CD14-positive monocyte (primary cell): Measurements from ENCODE around the gene RTRAF. TPM values are rescaled to one million over a fixed set of nuclear protein-coding genes. Genes with fewer than 3 reads are reported as not detected.

ENCODE experiments used
- DNase-seq, 3 donors: peaks; one replicate each; pipeline ENCODE4 v3.0.0-alpha.2; 2011 to 2022
- H2AFZ ChIP-seq: 2 replicates; pipeline ENCODE4 v1.6.0; 2012; ENCODE audit warnings: mild to moderate bottlenecking, low read depth, low read length, inconsistent platforms; ENCODE audit not compliant: insufficient read depth, poor library complexity, severe bottlenecking
- H3K27ac ChIP-seq, 2 donors: 1 replicate in 1 of 2; 2 replicates in 1 of 2; pipeline ENCODE4 v1.5.1; 2012 to 2013; ENCODE audit warnings: low read length in 2 of 2, control low read depth in 1 of 2, inconsistent platforms in 1 of 2, low read depth in 1 of 2, mild to moderate bottlenecking in 1 of 2
- H3K27me3 ChIP-seq, 2 donors: one replicate each; pipeline versions ENCODE4 v1.6.0 to v1.6.1; 2011 to 2013; ENCODE audit warnings: low read length in 2 of 2; ENCODE audit not compliant: control insufficient read depth in 2 of 2, insufficient read depth in 2 of 2
- H3K36me3 ChIP-seq, 2 donors: replicated peaks in 1 of 2; 1 replicate in 1 of 2; 2 replicates in 1 of 2; pipeline versions ENCODE4 v1.5.1 to v1.6.1; 2012 to 2013; ENCODE audit warnings: low read length in 2 of 2, control low read depth in 1 of 2, inconsistent platforms in 1 of 2, mild to moderate bottlenecking in 1 of 2; ENCODE audit not compliant: insufficient read depth in 2 of 2, control insufficient read depth in 1 of 2
- H3K4me1 ChIP-seq, 2 donors: 1 replicate in 1 of 2; 2 replicates in 1 of 2; pipeline versions ENCODE4 v1.5.1 to v1.6.1; 2012 to 2013; ENCODE audit warnings: low read length in 2 of 2, control low read depth in 1 of 2, inconsistent platforms in 1 of 2, mild to moderate bottlenecking in 1 of 2, moderate library complexity in 1 of 2; ENCODE audit not compliant: insufficient read depth in 2 of 2, control insufficient read depth in 1 of 2
- H3K4me2 ChIP-seq: replicated peaks from 2 replicates; pipeline ENCODE3; 2012; ENCODE audit warnings: low read length, moderate library complexity, mild to moderate bottlenecking; ENCODE audit not compliant: poor library complexity, severe bottlenecking; ENCODE audit errors: extremely low read depth
- H3K4me3 ChIP-seq, 3 experiments: fragments of 200-600 bp in 1 of 3; sonication (generic) in 1 of 3; replicated peaks in 1 of 3; 1 replicate in 2 of 3; 2 replicates in 1 of 3; pipeline ENCODE4 v1.5.1; 2011 to 2013; ENCODE audit warnings: low read length in 3 of 3, mild to moderate bottlenecking in 3 of 3, control low read depth in 2 of 3, low read depth in 2 of 3, inconsistent platforms in 1 of 3, moderate library complexity in 1 of 3
- H3K79me2 ChIP-seq: 2 replicates; pipeline ENCODE4 v1.6.0; 2012; ENCODE audit warnings: mild to moderate bottlenecking, control low read depth, inconsistent platforms, low read length, moderate library complexity; ENCODE audit not compliant: insufficient read depth
- H3K9ac ChIP-seq: 2 replicates; pipeline ENCODE4 v1.6.0; 2017; ENCODE audit warnings: low read length, mild to moderate bottlenecking; ENCODE audit not compliant: insufficient read depth, poor library complexity, severe bottlenecking
- H3K9me3 ChIP-seq, 2 donors: replicated peaks in 1 of 2; 1 replicate in 1 of 2; 2 replicates in 1 of 2; pipeline versions ENCODE4 v1.5.1 to v1.6.1; 2012 to 2013; ENCODE audit warnings: low read length in 2 of 2, control low read depth in 1 of 2; ENCODE audit not compliant: control insufficient read depth in 1 of 2, insufficient read depth in 1 of 2
- H4K20me1 ChIP-seq: 2 replicates; pipeline ENCODE4 v1.6.0; 2012; ENCODE audit warnings: mild to moderate bottlenecking, low read length, control low read depth, moderate library complexity; ENCODE audit not compliant: insufficient read depth
- H3K27ac Mint-ChIP-seq, 7 donors: one replicate each; pipeline ENCODE4 v1.8.0; 2020; ENCODE audit warnings: mild to moderate bottlenecking in 7 of 7, mixed read lengths in 7 of 7, moderate library complexity in 6 of 7, inconsistent platforms in 2 of 7
- H3K27me3 Mint-ChIP-seq, 3 donors: one replicate each; pipeline ENCODE4 v1.8.0; 2021 to 2022; ENCODE audit warnings: low read depth in 3 of 3, mild to moderate bottlenecking in 3 of 3, mixed read lengths in 3 of 3, moderate library complexity in 3 of 3, inconsistent platforms in 1 of 3
- H3K36me3 Mint-ChIP-seq, 2 donors: one replicate each; pipeline ENCODE4 v1.8.0; 2020; ENCODE audit warnings: mixed read lengths in 2 of 2, inconsistent platforms in 1 of 2, mild to moderate bottlenecking in 1 of 2
- H3K4me1 Mint-ChIP-seq: one replicate; pipeline ENCODE4 v1.8.0; 2020; ENCODE audit warnings: mild to moderate bottlenecking, mixed read lengths
- H3K4me3 Mint-ChIP-seq, 2 donors: one replicate each; pipeline ENCODE4 v1.8.0; 2020; ENCODE audit warnings: mild to moderate bottlenecking in 2 of 2, mixed read lengths in 2 of 2, moderate library complexity in 1 of 2
- H3K9me3 Mint-ChIP-seq, 7 donors: one replicate each; pipeline ENCODE4 v1.8.0; 2020 to 2022; ENCODE audit warnings: mixed read lengths in 7 of 7, mild to moderate bottlenecking in 6 of 7, moderate library complexity in 6 of 7, inconsistent platforms in 2 of 7
- CTCF ChIP-seq: fragments of 200-600 bp; IDR thresholded peaks from one replicate; pipeline ENCODE4 v1.8.0; 2022; ENCODE audit warnings: antibody characterized with exemption, mild to moderate bottlenecking
- WGBS: methylation state at CpG from one replicate; pipeline ENCODE4 v1.1.5; 2013; ENCODE audit warnings: missing lambda C conversion rate; ENCODE audit not compliant: insufficient coverage; 5-methylcytosine and 5-hydroxymethylcytosine counted together
- intact Hi-C, 2 donors: fragments of 100-400 bp; cut with micrococcal nuclease; formaldehyde crosslinking; loops; one replicate each; pipeline versions ENCODE4 v1.15.0 to v1.15.1; 2023
- polyA plus RNA-seq, 3 donors: library from polyadenylated mRNA; depleted of rRNA in 1 of 3; unstranded in 2 of 3; stranded (reverse) in 1 of 3; fragments of 300-500 nt in 2 of 3; fragments of >200 nt in 1 of 3; fragmentation: Illumina TruSeq in 2 of 3; gene quantifications; 1 replicate in 2 of 3; 2 replicates in 1 of 3; pipeline ENCODE4 v1.2.3, GENCODE V29; 2012 to 2021

RTRAF gene
- polyA plus RNA-seq, 3 donors: 51.6 to 152 (median 149) TPM

GRCh38 chr14:52046376-52046917 lies 57.1 kb downstream of the RTRAF start:
- intact Hi-C loops: no loop called here
- no CpG with 5 or more reads among the region's 2 CpGs for WGBS
- Histone ChIP-seq H3K79me2 (no peaks in the 10 kb centered on the region), H3K27ac (no peak overlapping the region), H3K36me3 (no peaks in the 10 kb centered on the region), H3K4me1 (no peaks in the 10 kb centered on the region), H3K27me3 (no peaks in the 10 kb centered on the region), H3K4me3 (no peak overlapping the region), H2AFZ (no peak overlapping the region), H3K9me3 (no peaks in the 10 kb centered on the region), H3K4me2 (no peak overlapping the region), H3K9ac (no peak overlapping the region), H4K20me1 (no peaks in the 10 kb centered on the region)
- Mint-ChIP-seq H3K36me3 (no peaks in the 10 kb centered on the region), H3K9me3 (peaks cover 0 to 1% (median 0%) of the 10 kb centered on the region in 7 donors), H3K4me3 (no peak overlapping the region), H3K27me3 (peaks cover 0 to 7% (median 4%) of the 10 kb centered on the region in 3 donors), H3K4me1 (no peaks in the 10 kb centered on the region), H3K27ac (no peak overlapping the region)
- no peak for TF ChIP-seq CTCF
- no peak for DNase-seq

GRCh38 chr14:52048116-52048515 lies 58.8 kb downstream of the RTRAF start:
- H3K27ac Mint-ChIP-seq: no peak overlapping the region
- H3K27ac ChIP-seq: no peak overlapping the region
- H3K4me3 Mint-ChIP-seq: no peak overlapping the region
- no peak overlapping the region for H3K9ac ChIP-seq
- H3K36me3 ChIP-seq: no peaks in the 10 kb centered on the region
- no peak overlapping the region for H3K4me2 ChIP-seq
- H3K27me3 ChIP-seq: no peaks in the 10 kb centered on the region
- H3K79me2 ChIP-seq: no peaks in the 10 kb centered on the region
- H3K9me3 Mint-ChIP-seq: peaks cover 0 to 1% (median 0%) of the 10 kb centered on the region in 7 donors
- H3K36me3 Mint-ChIP-seq: no peaks in the 10 kb centered on the region
- no peaks in the 10 kb centered on the region for H3K9me3 ChIP-seq
- no peaks in the 10 kb centered on the region for H3K4me1 ChIP-seq
- no peak overlapping the region for H2AFZ ChIP-seq
- DNase-seq: no peak
- H3K27me3 Mint-ChIP-seq: peaks cover 0 to 6% (median 4%) of the 10 kb centered on the region in 3 donors
- no peak for TF ChIP-seq CTCF
- no peaks in the 10 kb centered on the region for H3K4me1 Mint-ChIP-seq
- H3K4me3 ChIP-seq: no peak overlapping the region
- H4K20me1 ChIP-seq: no peaks in the 10 kb centered on the region
- WGBS: 93% methylated on average over 9 of the region's 10 CpGs
- intact Hi-C loops: no loop called here
